ENCODE results near the gene SHQ1. TPM values are rescaled to one million over a fixed set of nuclear protein-coding genes. Genes with fewer than 3 reads are reported as not detected.

SHQ1 gene
- total and polyA plus RNA-seq, 2 of the 4 experiments (the other 2 are of a cell fraction) = 10.4 to 19.4 TPM

DNA sequence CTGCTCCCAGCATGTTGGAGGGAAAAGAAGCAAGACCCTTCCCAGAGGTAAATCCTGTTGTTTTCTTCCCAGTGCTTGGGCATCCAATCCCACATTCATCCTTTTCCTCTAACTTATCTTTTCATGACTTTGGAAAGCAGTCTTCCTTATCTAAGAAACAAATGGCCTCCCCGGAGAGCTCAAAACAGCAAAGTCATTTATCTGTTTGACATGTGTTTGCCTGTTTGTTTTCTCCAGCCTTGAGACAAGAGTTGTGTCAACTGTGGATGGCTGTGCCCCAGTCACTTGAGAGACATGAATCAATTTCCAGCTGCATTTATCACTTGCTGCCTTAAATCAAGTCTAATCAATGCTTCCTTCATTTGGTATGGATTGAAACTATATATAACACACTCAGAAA lies 103.9 kb downstream of the SHQ1 start (continued):
- TF ChIP-seq, protein P1, sequence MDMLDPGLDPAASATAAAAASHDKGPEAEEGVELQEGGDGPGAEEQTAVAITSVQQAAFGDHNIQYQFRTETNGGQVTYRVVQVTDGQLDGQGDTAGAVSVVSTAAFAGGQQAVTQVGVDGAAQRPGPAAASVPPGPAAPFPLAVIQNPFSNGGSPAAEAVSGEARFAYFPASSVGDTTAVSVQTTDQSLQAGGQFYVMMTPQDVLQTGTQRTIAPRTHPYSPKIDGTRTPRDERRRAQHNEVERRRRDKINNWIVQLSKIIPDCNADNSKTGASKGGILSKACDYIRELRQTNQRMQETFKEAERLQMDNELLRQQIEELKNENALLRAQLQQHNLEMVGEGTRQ (IDR thresholded peaks at IDR 0.05; ENCODE audit: low read depth, low read length) = no peak
- TF ChIP-seq RFX5 (IDR thresholded peaks at IDR 0.05; ENCODE audit: low read depth, low read length) = no peak
- TF ChIP-seq POLR2A (IDR thresholded peaks at IDR 0.05; ENCODE audit: low read depth, low read length) = no peak
- no peak for TF ChIP-seq CEBPB (IDR thresholded peaks at IDR 0.05; ENCODE audit: low read depth, low read length)

DNA sequence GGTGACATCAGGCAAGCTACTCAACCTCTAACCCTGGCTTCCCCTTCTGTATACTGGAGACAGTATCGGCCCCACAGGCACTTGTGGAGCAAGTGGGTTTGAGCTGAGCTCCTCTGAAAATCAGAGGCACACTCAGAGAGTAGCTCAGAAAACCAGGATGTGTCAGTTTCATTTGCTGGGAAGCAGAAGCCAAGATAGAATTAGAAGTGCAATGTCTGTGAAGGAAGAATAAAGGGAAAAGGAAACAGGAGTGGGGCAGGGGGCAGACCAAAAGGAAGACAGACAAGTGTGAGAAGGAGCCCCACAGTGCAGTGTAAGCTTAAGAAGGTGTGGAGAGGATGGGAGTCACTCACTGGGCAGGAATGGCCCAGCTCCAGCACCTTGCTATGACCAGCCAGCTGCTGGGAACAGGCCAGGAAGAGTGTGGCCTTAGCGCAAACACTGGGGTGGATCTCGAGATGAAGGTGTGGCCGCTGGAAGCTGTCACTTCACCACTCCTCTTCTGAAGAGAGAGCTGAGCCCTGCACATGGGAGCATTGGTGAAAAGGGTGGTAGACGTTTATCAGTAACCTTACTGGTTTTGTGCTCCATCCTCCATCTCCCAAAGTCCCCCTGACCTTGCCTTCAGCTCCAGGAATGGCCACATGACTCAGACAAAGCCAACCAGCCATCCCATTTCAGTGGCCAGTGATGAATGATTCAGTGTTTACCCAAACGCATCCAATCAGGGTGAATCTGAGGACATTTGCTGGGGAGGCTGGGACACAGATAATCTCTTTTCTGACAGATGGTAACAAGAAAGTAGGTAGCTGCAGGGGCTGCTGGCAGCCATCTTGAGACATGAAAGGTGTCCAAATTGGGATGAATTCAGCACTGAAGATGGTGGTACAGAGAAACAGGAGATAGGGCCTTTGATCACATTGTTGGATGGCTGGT lies 108.4 kb downstream of the SHQ1 start:
- Histone ChIP-seq H3K36me3 (ENCODE audit: control insufficient read depth, insufficient read depth, low read length) (no peaks in the 10 kb centered on the region), H4K8ac (ENCODE audit: low read depth in 2 of 2, low read length in 2 of 2) (no peak overlapping the region), H3K79me1 (ENCODE audit: low read depth in 1 of 2, low read length in 2 of 2) (no peaks in the 10 kb centered on the region), H4K5ac (ENCODE audit: low read depth, low read length) (no peak overlapping the region), H3K27ac (ENCODE audit: insufficient read depth, low read length) (no peak overlapping the region), H3K9me1 (ENCODE audit: insufficient read depth, low read length) (no peaks in the 10 kb centered on the region), H2BK20ac (ENCODE audit: low read depth, low read length) (no peak overlapping the region), H4K91ac (ENCODE audit: insufficient read depth, low read depth, low read length) (no peak overlapping the region), H4K20me1 (ENCODE audit: insufficient read depth, low read length) (no peaks in the 10 kb centered on the region), H3K4me1 (ENCODE audit: control insufficient read depth, insufficient read depth, low read length) (no peaks in the 10 kb centered on the region), H2BK15ac (ENCODE audit: low read depth, low read length) (no peak overlapping the region), H3K9ac (ENCODE audit: low read depth, low read length) (no peak overlapping the region), H3K27me3 (ENCODE audit: control insufficient read depth, insufficient read depth, low read length) (peaks cover 7% of the 10 kb centered on the region), H2AK9ac (replicated peaks; ENCODE audit: low read depth, low read length, poor library complexity) (peak overlapping the region; percentile 77), H3K9me3 (ENCODE audit: control insufficient read depth, insufficient read depth, low read length) (peaks cover under 1% of the 10 kb centered on the region; the same call in 1 of the 2 replicates), H3K18ac (ENCODE audit: low read depth, low read length) (no peak overlapping the region), H2AFZ (replicated peaks; ENCODE audit: low read length, poor library complexity) (peak overlapping the region; percentile 48), H3K4ac (ENCODE audit: low read depth, low read length) (no peak overlapping the region), H2BK120ac (ENCODE audit: low read depth, low read length) (no peak overlapping the region), H2BK5ac (ENCODE audit: low read depth, low read length, poor library complexity, severe bottlenecking) (no peak overlapping the region), H3K4me2 (ENCODE audit: low read depth, low read length) (no peak overlapping the region), H3K4me3 (ENCODE audit: insufficient read depth, low read depth, low read length) (no peak overlapping the region), H3K14ac (replicated peaks; ENCODE audit: low read depth, low read length) (no peak overlapping the region), H3K23ac (ENCODE audit: low read depth, low read length) (no peak overlapping the region), H3K56ac (ENCODE audit: extremely low read depth, insufficient read depth, low read length) (no peak overlapping the region), H2AK5ac (ENCODE audit: low read depth, low read length) (no peak overlapping the region)
- POLR2A ChIA-PET (ENCODE audit: unreplicated experiment) = no interaction called here
- CTCF ChIA-PET = interaction anchor here (1.0 kb wide), 1 partner anchor 15 kb away, joined by 3 read pairs; no protein-coding TSS in a partner anchor
- dilution Hi-C loops (cut with HindIII; ENCODE audit: low sequenced_read_pairs, unreplicated experiment) (no loop called here), intact Hi-C loops (cut with micrococcal nuclease) (no loop called here), in situ Hi-C loops (cut with MboI; ENCODE audit: low sequenced_read_pairs) (no loop called here)
- no CpG with 5 or more reads among the region's 6 CpGs for WGBS, 2 experiments (ENCODE audit: extremely low coverage in 2 of 2, insufficient read length in 1 of 2)
- no peak for TF ChIP-seq RAD21 (IDR thresholded peaks at IDR 0.05; ENCODE audit: low read length)
- no peak for TF ChIP-seq RCOR1 (IDR thresholded peaks at IDR 0.05; ENCODE audit: insufficient replicate concordance, low read length)
- TF ChIP-seq SMC3 (IDR thresholded peaks at IDR 0.05; ENCODE audit: low read depth, low read length) = no peak
- TF ChIP-seq, protein P1 (IDR thresholded peaks at IDR 0.05; ENCODE audit: low read depth, low read length) = peak; percentile 29; the same call in 1 of the 2 replicates
- DNase-seq (peak; percentile 20), ATAC-seq (ENCODE audit: low read depth) (peak; percentile 40; the same call in 1 of the 2 replicates)
- BruUV-seq (replicated peaks) = no TSS peak
